Mammary epithelial cell (primary cell): ENCODE results near the gene MRPL57.

Experiments
- CTCF ChIP-seq, 2 donors: IDR thresholded peaks in 1 of 2; conservative IDR thresholded peaks in 1 of 2; 2 replicates each; pipeline ENCODE4 v1.5.1; 2011 to 2012; ENCODE audit warnings: inconsistent platforms in 2 of 2, low read length in 2 of 2, mild to moderate bottlenecking in 2 of 2, control low read depth in 1 of 2, low read depth in 1 of 2; ENCODE audit not compliant: insufficient read depth in 1 of 2; ENCODE audit errors: extremely low read depth in 1 of 2
- EZH2 ChIP-seq: IDR thresholded peaks from 2 replicates; pipeline ENCODE4 v1.6.1; 2012; ENCODE audit warnings: low read length, inconsistent platforms, borderline replicate concordance

- TF ChIP-seq CTCF (conservative IDR thresholded peaks at IDR 0.05 in 1 of 2, IDR thresholded peaks at IDR 0.05 in 1 of 2; ENCODE audit: extremely low read depth in 1 of 2, insufficient read depth in 1 of 2, low read depth in 1 of 2, low read length in 2 of 2) = no peak
- TF ChIP-seq EZH2 = no peak
Measured at GRCh38 chr13:21130116-21130515, 46.3 kb upstream of the MRPL57 start.
